Adrenal gland (tissue), 12 donors: ENCODE data around the gene TCP11. TPM values are rescaled to one million over a fixed set of nuclear protein-coding genes. Genes with fewer than 3 reads are reported as not detected.

ENCODE experiments used
- DNase-seq, 7 donors: peaks; one replicate each; pipeline ENCODE4 v3.0.0-alpha.2; 2019 to 2020
- H3K27ac ChIP-seq, 5 donors: fragments of 200-600 bp; sonication (generic) in 4 of 5; 1 replicate in 3 of 5; 2 replicates in 2 of 5; pipeline versions ENCODE4 v1.5.1 to v1.8.0; 2016 to 2020; ENCODE audit warnings: mild to moderate bottlenecking in 1 of 5
- H3K27me3 ChIP-seq: fragments of 200-600 bp; 2 replicates; pipeline ENCODE4 v1.8.0; 2021
- H3K36me3 ChIP-seq, 2 donors: fragments of 200-600 bp; replicated peaks in 1 of 2; 1 replicate in 1 of 2; 2 replicates in 1 of 2; pipeline versions ENCODE4 v1.5.1 to v1.8.0; 2018 to 2022
- H3K4me1 ChIP-seq, 2 donors: fragments of 200-600 bp; replicated peaks in 1 of 2; 1 replicate in 1 of 2; 2 replicates in 1 of 2; pipeline versions ENCODE4 v1.5.1 to v1.8.0; 2018 to 2021
- H3K4me3 ChIP-seq, 4 donors: fragments of 200-600 bp; sonication (generic) in 3 of 4; one replicate each; pipeline ENCODE4 v1.5.1; 2016 to 2018
- H3K9me3 ChIP-seq, 3 donors: fragments of 200-600 bp; sonication (generic) in 1 of 3; replicated peaks in 1 of 3; 1 replicate in 2 of 3; 2 replicates in 1 of 3; pipeline versions ENCODE4 v1.5.1 to v1.8.0; 2016 to 2021
- POLR2A ChIP-seq, 2 donors: fragments of 450-650 bp; IDR thresholded peaks; one replicate each; pipeline ENCODE4 v1.6.1; 2017; ENCODE audit warnings: antibody characterized with exemption in 2 of 2, mild to moderate bottlenecking in 2 of 2, moderate library complexity in 1 of 2
- WGBS, 4 donors: extraction: QIAGEN DNeasy Blood & Tissue Kit in 2 of 4; methylation state at CpG; one replicate each; pipeline versions ENCODE4 v1.1.5 to v1.1.7; 2013 to 2017; 5-methylcytosine and 5-hydroxymethylcytosine counted together
- intact Hi-C, 2 donors: fragments of 100-400 bp; cut with DNase I; formaldehyde crosslinking; loops; one replicate each; pipeline versions ENCODE4 v1.14.1 to v1.15.0; 2022 to 2023
- polyA plus RNA-seq, 3 donors: library from polyadenylated mRNA; stranded (reverse); fragments of 200-250 nt in 2 of 3; fragments of 350-450 nt in 1 of 3; fragmentation: Illumina TruSeq in 1 of 3; extraction: RNeasy Lipid Tissue Mini Kit (QIAGEN cat#74804) in 1 of 3; gene quantifications; one replicate each; pipeline ENCODE4 v1.2.3, GENCODE V29; 2013 to 2014
- total RNA-seq, 9 donors: library from RNA; depleted of rRNA in 4 of 9; stranded (reverse); fragments of >200 nt in 4 of 9; fragments of 120-200 nt in 1 of 9; fragmentation: NEBNext Ultra II Directional in 1 of 9; extraction: Animal tissue kit (Norgen Biotek cat#: 25700) in 1 of 9; gene quantifications; one replicate each; pipeline versions ENCODE4 v1.1.0 to v1.2.4, GENCODE V29; 2013 to 2023
- TF ChIP-seq, protein P1 (sequence below), 6 experiments: fragments of 450-650 bp in 4 of 6; fragments of 200-600 bp in 2 of 6; sonication (generic) in 1 of 6; IDR thresholded peaks; 1 replicate in 5 of 6; 2 replicates in 1 of 6; pipeline versions ENCODE4 v1.5.1 to v1.8.0; 2016 to 2021; ENCODE audit warnings: antibody characterized with exemption in 6 of 6, mild to moderate bottlenecking in 2 of 6, moderate library complexity in 1 of 6
- donor health status: healthy with polysubstance abuse.
- donor health status: Bipolar disorder and iron deficiency.
- donor health status: DM: yes; HTN: yes; CAD: no.
- donor health status: DM: no; HTN: no; CAD: no.
- donor health status: DM: no; HTN: no; CAD: no.
- donor health status: DM: yes; HTN: yes; CAD: no.

The TCP11 gene
- total and polyA plus RNA-seq, 12 donors: 0.13 to 0.40 (median 0.28) TPM; not detected in 7

DNA sequence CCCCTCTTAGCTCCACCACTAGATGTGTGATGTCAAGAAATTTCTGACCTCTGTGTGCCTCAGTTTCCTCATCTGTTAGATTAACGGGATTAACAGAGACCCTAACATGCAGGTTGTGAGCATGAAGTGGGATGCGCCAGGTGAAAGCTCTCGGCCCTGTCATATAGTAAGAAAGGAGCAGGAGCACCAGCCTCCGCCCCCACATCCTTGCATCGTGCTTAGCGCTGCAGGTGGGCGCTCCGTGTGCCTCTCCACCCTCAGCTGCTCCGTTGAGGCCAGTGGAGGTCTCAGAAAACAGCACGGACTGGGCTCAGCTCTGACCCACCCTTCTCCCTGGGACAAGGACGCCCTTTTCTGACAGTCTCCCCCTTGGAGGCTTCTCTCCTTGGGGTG, 63.4 kb downstream of the TCP11 start:
- no peaks in the 10 kb centered on the region for H3K27me3 ChIP-seq

DNA sequence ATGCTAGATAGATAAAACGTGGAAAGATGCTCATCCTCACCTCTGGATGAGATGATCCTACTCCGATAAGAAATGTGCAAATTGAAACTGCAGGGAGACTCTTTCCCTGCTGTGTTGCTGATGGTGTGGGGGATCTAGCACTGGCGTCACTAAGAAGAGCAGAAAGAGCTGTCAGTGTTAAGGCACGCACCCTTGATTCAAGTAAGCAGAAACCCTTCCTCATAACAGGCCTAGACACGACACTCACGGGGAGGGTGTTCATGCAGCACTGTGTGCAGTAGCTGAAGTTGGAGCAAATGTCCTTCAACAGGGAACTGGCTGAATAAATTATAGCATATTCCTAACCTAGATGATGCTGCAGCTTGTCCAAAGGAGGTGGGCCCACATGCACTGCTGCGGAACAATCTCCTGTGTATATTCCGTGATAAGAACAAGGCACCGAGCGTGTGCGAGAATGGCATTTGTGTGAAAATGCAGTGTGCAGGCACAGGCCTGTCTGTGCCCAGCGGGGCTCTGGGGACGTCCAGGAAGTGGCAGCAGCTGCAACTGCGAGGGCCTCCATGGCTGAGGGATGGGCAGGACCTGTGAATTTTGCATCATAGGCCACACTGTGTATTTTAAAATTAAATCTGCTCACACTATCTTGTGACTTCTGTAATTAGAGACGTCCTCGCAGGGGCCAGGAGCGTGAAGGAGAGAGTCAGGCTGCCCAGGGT, 64.0 kb downstream of the TCP11 start:
- Histone ChIP-seq H3K36me3 (peaks cover 0 to 74% of the 10 kb centered on the region in 2 donors), H3K27me3 (no peaks in the 10 kb centered on the region), H3K27ac (no peak overlapping the region), H3K4me3 (no peak overlapping the region), H3K4me1 (peaks cover 0 to 6% of the 10 kb centered on the region in 2 donors), H3K9me3 (no peaks in the 10 kb centered on the region)
- TF ChIP-seq, protein P1, sequence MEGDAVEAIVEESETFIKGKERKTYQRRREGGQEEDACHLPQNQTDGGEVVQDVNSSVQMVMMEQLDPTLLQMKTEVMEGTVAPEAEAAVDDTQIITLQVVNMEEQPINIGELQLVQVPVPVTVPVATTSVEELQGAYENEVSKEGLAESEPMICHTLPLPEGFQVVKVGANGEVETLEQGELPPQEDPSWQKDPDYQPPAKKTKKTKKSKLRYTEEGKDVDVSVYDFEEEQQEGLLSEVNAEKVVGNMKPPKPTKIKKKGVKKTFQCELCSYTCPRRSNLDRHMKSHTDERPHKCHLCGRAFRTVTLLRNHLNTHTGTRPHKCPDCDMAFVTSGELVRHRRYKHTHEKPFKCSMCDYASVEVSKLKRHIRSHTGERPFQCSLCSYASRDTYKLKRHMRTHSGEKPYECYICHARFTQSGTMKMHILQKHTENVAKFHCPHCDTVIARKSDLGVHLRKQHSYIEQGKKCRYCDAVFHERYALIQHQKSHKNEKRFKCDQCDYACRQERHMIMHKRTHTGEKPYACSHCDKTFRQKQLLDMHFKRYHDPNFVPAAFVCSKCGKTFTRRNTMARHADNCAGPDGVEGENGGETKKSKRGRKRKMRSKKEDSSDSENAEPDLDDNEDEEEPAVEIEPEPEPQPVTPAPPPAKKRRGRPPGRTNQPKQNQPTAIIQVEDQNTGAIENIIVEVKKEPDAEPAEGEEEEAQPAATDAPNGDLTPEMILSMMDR (IDR thresholded peaks at IDR 0.05): no peak
- no peak for TF ChIP-seq POLR2A (IDR thresholded peaks at IDR 0.05)
- intact Hi-C loops: no loop called here
- 84 to 91% (median 89%) methylated on average over 17 of the region's 17 CpGs for WGBS, 4 donors
- peak in 1 of 7 donors; percentile 1 for DNase-seq

More for the DNA sequence above, 63.4 kb downstream of the TCP11 start:
- intact Hi-C loops: no loop called here
- Histone ChIP-seq H3K27ac (no peak overlapping the region), H3K4me3 (no peak overlapping the region), H3K4me1 (peaks cover 0 to 10% of the 10 kb centered on the region in 2 donors), H3K9me3 (no peaks in the 10 kb centered on the region), H3K36me3 (peaks cover 0 to 74% of the 10 kb centered on the region in 2 donors)
- TF ChIP-seq POLR2A (IDR thresholded peaks at IDR 0.05): no peak
- TF ChIP-seq, protein P1 (IDR thresholded peaks at IDR 0.05): no peak
- 83 to 86% (median 85%) methylated on average over 11 of the region's 11 CpGs for WGBS, 4 donors
- peak in 2 of 7 donors; percentile 3 to 10 for DNase-seq

DNA sequence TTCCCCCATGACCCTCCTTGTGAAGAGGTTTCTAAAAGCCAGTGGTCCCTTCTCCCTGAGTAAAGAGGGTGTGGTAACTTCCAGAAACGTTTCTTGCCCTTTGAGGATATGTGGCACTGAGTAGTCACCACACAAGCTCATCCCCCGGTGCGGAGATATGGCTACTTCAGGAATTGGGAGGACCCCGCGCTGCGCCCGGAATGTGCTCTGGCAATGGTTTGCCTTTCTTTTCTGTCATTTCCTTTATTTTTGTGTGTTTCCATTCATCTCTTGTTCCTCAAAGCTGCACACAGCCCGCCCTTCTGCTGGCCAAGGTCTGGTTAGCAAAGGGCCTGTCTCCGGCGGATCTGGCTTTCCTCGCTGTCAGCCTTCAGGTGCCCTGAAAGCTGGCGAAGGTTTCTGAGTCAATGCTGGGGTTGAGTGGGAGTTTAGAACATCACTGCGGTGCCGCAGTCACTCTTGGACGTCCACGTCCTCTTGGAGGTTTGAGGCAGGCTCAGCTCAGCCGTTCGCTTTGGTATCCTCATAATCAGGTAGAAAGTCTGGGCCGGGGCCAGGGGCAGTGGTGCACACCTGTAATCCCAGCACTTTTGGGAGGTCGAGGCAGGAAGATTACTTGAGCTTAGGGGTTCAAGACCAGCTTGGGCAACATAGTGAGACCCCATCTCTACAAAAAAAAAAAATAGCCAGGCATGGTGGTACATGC, 67.2 kb downstream of the TCP11 start:
- H3K4me1 ChIP-seq: peaks cover under 1% of the 10 kb centered on the region in 2 donors
- no peaks in the 10 kb centered on the region for H3K27me3 ChIP-seq
- TF ChIP-seq, protein P1 (IDR thresholded peaks at IDR 0.05): no peak
- no peak for TF ChIP-seq POLR2A (IDR thresholded peaks at IDR 0.05)
- intact Hi-C loops: no loop called here
- H3K9me3 ChIP-seq: no peaks in the 10 kb centered on the region
- no peak for DNase-seq
- H3K4me3 ChIP-seq: no peak overlapping the region
- 91 to 96% (median 95%) methylated on average over 17 to 20 of the region's 20 CpGs for WGBS, 4 donors
- peaks cover 0 to 48% of the 10 kb centered on the region in 2 donors for H3K36me3 ChIP-seq
- no peak overlapping the region for H3K27ac ChIP-seq

DNA sequence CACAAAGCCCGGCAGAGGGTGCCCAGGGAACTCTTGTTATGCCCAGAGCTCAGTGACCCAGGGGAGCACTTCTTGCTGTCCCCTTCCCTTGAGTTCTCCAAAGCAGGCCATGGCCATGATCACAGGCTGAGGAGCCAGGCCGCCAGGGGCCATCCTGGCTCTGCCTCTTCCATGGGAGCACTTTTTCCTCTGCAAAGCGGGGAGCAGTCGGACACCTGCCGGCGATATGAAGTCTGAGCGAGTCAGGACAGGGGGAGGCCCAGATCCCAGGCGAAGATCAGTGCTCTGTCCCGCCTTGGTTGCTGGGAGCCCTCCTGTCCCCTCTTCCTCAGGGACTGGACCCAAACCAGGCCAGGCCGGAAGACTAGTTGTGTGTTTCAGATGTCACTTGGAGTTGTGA, 67.9 kb downstream of the TCP11 start:
- intact Hi-C loops: no loop called here
- TF ChIP-seq POLR2A (IDR thresholded peaks at IDR 0.05): no peak
- TF ChIP-seq, protein P1 (IDR thresholded peaks at IDR 0.05): no peak
- H3K36me3 ChIP-seq: peaks cover 0 to 41% of the 10 kb centered on the region in 2 donors
- WGBS, 4 donors: 92 to 99% (median 95%) methylated on average over 10 of the region's 10 CpGs
- H3K27ac ChIP-seq: no peak overlapping the region
- DNase-seq: no peak
- H3K4me1 ChIP-seq: peaks cover 6 to 8% of the 10 kb centered on the region in 2 donors
- H3K9me3 ChIP-seq: no peaks in the 10 kb centered on the region
- H3K4me3 ChIP-seq: no peak overlapping the region
- no peaks in the 10 kb centered on the region for H3K27me3 ChIP-seq
